ENCODE results near the gene BTBD18. TPM values are rescaled to one million over a fixed set of nuclear protein-coding genes. Genes with fewer than 3 reads are reported as not detected.

Gene BTBD18
- polyA plus RNA-seq (2012; ENCODE audit: insufficient read depth, insufficient read length, low read depth) = not detected

- Histone ChIP-seq H3K36me3 (no peaks in the 10 kb centered on the region), H3K27me3 (no peaks in the 10 kb centered on the region), H3K9me3 (no peaks in the 10 kb centered on the region), H3K4me1 (no peaks in the 10 kb centered on the region), H3K4me3 (ENCODE audit: low read depth, low read length) (no peak within 1 kb of the TSS)
- TF ChIP-seq CTCF (IDR thresholded peaks at IDR 0.05; ENCODE audit: low read depth, low read length) = peak; percentile 43
- peak; percentile 20 for DNase-seq
These were observed at the start of gene BTBD18 for GRCh38 chr11:57751676-57752253. Gene BTBD18, minus strand, starts transcription at chr11:57751819. Its CDS starts 631 bp downstream, at chr11:57751188.

- Histone ChIP-seq H3K4me3 (ENCODE audit: low read depth, low read length) (no peak overlapping the region), H3K27me3 (no peaks in the 10 kb centered on the region), H3K4me1 (no peaks in the 10 kb centered on the region), H3K36me3 (peaks cover 13% of the 10 kb centered on the region), H3K9me3 (no peaks in the 10 kb centered on the region)
- TF ChIP-seq CTCF (IDR thresholded peaks at IDR 0.05; ENCODE audit: low read depth, low read length) = no peak
- no peak for DNase-seq
These were observed 49.5 kb upstream of the BTBD18 start for GRCh38 chr11:57801183-57801485.

GRCh38 chr11:57800444-57801182 is 49.0 kb upstream of the BTBD18 start:
- no peaks in the 10 kb centered on the region for H3K27me3 ChIP-seq
- DNase-seq = no peak
- no peaks in the 10 kb centered on the region for H3K9me3 ChIP-seq
- H3K4me1 ChIP-seq = no peaks in the 10 kb centered on the region
- H3K4me3 ChIP-seq (ENCODE audit: low read depth, low read length) = no peak overlapping the region
- H3K36me3 ChIP-seq = peaks cover 13% of the 10 kb centered on the region
- TF ChIP-seq CTCF (IDR thresholded peaks at IDR 0.05; ENCODE audit: low read depth, low read length) = peak; percentile 67

GRCh38 chr11:57798905-57799559 is 47.4 kb upstream of the BTBD18 start:
- DNase-seq = peak; percentile 8
- Histone ChIP-seq H3K36me3 (peaks cover 13% of the 10 kb centered on the region), H3K4me1 (no peaks in the 10 kb centered on the region), H3K4me3 (ENCODE audit: low read depth, low read length) (no peak overlapping the region), H3K9me3 (no peaks in the 10 kb centered on the region), H3K27me3 (no peaks in the 10 kb centered on the region)
- TF ChIP-seq CTCF (IDR thresholded peaks at IDR 0.05; ENCODE audit: low read depth, low read length) = no peak

- no peak overlapping the region for H3K4me3 ChIP-seq (ENCODE audit: low read depth, low read length)
- DNase-seq = no peak
- no peaks in the 10 kb centered on the region for H3K27me3 ChIP-seq
- H3K36me3 ChIP-seq = 0 out of 2 replicates have a peak, but pooled peaks cover 4% of the 10 kb centered on the region
- H3K9me3 ChIP-seq = no peaks in the 10 kb centered on the region
- TF ChIP-seq CTCF (IDR thresholded peaks at IDR 0.05; ENCODE audit: low read depth, low read length) = no peak
- no peaks in the 10 kb centered on the region for H3K4me1 ChIP-seq
These were observed 41.9 kb upstream of the BTBD18 start for GRCh38 chr11:57793351-57794115.

Data from BE2C (cell line).